Measurements from ENCODE around the gene TP53BP2. TPM values are rescaled to one million over a fixed set of nuclear protein-coding genes. Genes with fewer than 3 reads are reported as not detected.

TP53BP2 gene
- total RNA-seq, 4 donors from 2014 or later = 25.6 to 66.7 (median 50.8) TPM

DNA sequence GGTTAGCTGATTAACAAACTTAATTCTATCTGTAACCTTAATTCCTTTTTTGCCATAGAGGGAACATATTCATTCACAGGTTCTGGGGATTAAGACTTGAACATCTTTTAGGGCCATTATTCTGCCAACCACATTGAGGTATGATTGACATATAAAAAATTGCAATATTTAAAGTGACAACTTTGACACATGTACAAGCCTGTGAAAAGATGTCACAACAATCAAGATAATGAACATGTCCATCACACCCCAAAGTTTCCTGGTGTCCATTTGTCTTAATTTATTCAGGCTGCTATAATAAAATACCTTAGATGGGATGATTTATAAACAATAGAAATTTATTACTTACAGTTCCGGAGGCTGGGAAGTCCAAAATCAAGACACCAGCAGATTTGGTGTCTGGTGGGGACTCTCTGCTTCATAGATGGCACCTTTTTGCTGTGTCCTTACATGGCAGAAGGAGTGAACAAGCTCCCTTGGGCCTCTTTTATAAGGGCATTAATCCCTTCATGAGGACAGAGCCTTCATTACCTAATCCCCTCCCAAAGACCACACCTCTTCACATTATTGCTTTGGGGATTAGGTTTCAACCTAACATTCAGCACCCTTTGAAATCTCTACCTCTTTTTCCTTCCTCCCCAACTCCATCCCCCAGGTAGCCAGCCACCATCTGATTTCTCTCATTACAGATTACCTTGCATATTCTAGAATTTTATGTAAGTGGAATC, 33.0 kb upstream of the TP53BP2 start:
- no peaks in the 10 kb centered on the region for H3K27me3 ChIP-seq
- intact Hi-C loops (cut with DNase I; ENCODE audit: low total_unique reads) = no loop called here
- H3K36me3 ChIP-seq = no peaks in the 10 kb centered on the region
- no peak for TF ChIP-seq POLR2A (IDR thresholded peaks at IDR 0.05)
- TF ChIP-seq, protein P1, sequence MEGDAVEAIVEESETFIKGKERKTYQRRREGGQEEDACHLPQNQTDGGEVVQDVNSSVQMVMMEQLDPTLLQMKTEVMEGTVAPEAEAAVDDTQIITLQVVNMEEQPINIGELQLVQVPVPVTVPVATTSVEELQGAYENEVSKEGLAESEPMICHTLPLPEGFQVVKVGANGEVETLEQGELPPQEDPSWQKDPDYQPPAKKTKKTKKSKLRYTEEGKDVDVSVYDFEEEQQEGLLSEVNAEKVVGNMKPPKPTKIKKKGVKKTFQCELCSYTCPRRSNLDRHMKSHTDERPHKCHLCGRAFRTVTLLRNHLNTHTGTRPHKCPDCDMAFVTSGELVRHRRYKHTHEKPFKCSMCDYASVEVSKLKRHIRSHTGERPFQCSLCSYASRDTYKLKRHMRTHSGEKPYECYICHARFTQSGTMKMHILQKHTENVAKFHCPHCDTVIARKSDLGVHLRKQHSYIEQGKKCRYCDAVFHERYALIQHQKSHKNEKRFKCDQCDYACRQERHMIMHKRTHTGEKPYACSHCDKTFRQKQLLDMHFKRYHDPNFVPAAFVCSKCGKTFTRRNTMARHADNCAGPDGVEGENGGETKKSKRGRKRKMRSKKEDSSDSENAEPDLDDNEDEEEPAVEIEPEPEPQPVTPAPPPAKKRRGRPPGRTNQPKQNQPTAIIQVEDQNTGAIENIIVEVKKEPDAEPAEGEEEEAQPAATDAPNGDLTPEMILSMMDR (IDR thresholded peaks at IDR 0.05) = no peak
- no peaks in the 10 kb centered on the region for H3K9me3 ChIP-seq
- no peaks in the 10 kb centered on the region for H3K4me1 ChIP-seq
- no peak for DNase-seq
- H3K27ac ChIP-seq = no peak overlapping the region
- H3K4me3 ChIP-seq = no peak overlapping the region

DNA sequence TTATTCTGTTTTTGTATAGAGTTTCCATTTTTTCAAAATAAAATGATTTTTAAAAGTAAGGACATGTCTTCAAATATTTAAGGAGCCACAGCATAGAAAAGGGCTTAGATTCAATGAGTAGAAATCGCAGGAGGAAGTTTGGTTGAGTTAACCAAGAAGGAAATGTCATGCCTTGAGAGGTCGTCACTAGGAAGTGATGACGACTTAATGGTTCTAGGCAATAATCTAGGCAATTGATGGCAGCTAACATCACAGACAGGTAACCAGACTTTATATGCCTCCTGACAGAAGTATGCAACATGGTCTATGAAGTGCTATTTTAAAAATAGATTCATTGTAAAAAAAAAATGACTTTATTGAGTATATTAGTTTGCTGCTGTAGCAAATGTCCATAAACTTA, 32.1 kb upstream of the TP53BP2 start:
- Histone ChIP-seq H3K36me3 (no peaks in the 10 kb centered on the region), H3K27ac (no peak overlapping the region), H3K4me3 (no peak overlapping the region), H3K27me3 (no peaks in the 10 kb centered on the region), H3K9me3 (no peaks in the 10 kb centered on the region), H3K4me1 (no peaks in the 10 kb centered on the region)
- intact Hi-C loops (cut with DNase I; ENCODE audit: low total_unique reads) = no loop called here
- TF ChIP-seq, protein P1 (IDR thresholded peaks at IDR 0.05) = no peak
- no peak for TF ChIP-seq POLR2A (IDR thresholded peaks at IDR 0.05)
- DNase-seq = no peak

DNA sequence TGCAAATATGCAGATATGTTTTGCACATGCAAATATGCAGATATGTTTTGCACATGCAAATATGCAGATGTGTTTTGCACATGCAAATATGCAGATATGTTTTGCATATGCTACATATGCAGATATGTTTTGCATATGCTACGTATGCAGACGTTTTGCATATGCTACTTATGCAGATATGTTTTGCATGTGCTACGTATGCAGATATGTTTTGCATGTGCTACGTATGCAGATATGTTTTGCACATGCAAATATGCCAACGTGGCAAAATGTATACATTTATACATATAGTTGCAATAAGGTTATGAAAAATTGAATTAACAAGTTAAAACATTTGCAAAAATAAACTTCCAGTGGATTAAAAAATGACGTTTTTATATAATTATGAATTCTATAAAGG, 30.8 kb upstream of the TP53BP2 start:
- no peaks in the 10 kb centered on the region for H3K27me3 ChIP-seq
- no peaks in the 10 kb centered on the region for H3K36me3 ChIP-seq
- H3K27ac ChIP-seq = no peak overlapping the region
- no peaks in the 10 kb centered on the region for H3K9me3 ChIP-seq
- DNase-seq = no peak
- H3K4me3 ChIP-seq = no peak overlapping the region
- intact Hi-C loops (cut with DNase I; ENCODE audit: low total_unique reads) = no loop called here
- TF ChIP-seq, protein P1 (IDR thresholded peaks at IDR 0.05) = no peak
- no peak for TF ChIP-seq POLR2A (IDR thresholded peaks at IDR 0.05)
- H3K4me1 ChIP-seq = no peaks in the 10 kb centered on the region

DNA sequence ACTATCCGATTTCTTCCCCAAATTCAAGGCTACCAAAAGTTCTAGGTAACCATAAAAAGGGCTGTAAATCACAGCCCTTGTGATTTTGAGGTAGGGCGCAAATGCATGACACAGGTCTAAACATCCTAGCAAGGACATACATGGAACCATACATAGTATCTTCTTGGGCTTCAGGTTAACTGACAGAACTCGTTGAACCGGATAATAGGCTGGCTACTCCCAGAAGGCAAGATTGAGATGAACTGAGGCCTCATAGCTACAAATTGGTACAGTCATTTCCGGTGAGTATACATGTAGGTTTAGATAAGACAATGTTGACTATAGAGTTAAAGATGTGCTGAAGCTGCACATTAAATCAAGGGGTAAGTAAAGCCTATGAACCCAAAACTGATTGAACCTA, 27.3 kb upstream of the TP53BP2 start:
- Histone ChIP-seq H3K27me3 (no peaks in the 10 kb centered on the region), H3K4me3 (no peak overlapping the region), H3K4me1 (no peaks in the 10 kb centered on the region), H3K9me3 (no peaks in the 10 kb centered on the region), H3K27ac (no peak overlapping the region), H3K36me3 (no peaks in the 10 kb centered on the region)
- intact Hi-C loops (cut with DNase I; ENCODE audit: low total_unique reads) = no loop called here
- DNase-seq = no peak
- TF ChIP-seq POLR2A (IDR thresholded peaks at IDR 0.05) = no peak
- TF ChIP-seq, protein P1 (IDR thresholded peaks at IDR 0.05) = no peak

GRCh38 chr1:223872308-223872901, 26.7 kb upstream of the TP53BP2 start:
- Histone ChIP-seq H3K27me3 (no peaks in the 10 kb centered on the region), H3K36me3 (no peaks in the 10 kb centered on the region), H3K4me3 (no peak overlapping the region), H3K27ac (no peak overlapping the region), H3K9me3 (no peaks in the 10 kb centered on the region), H3K4me1 (no peaks in the 10 kb centered on the region)
- no peak for TF ChIP-seq POLR2A (IDR thresholded peaks at IDR 0.05)
- TF ChIP-seq, protein P1 (IDR thresholded peaks at IDR 0.05) = no peak
- DNase-seq = no peak
- intact Hi-C loops (cut with DNase I; ENCODE audit: low total_unique reads) = no loop called here

Measured in uterus (tissue), 4 donors.